ENCODE measurements around the gene TIGD3.

- TF ChIP-seq SP1 (IDR thresholded peaks at IDR 0.05): no peak
- TF ChIP-seq ZNF384 (IDR thresholded peaks at IDR 0.05): no peak
- no peak for TF ChIP-seq FOXA1 (IDR thresholded peaks at IDR 0.05)
Measured at GRCh38 chr11:65379698-65380459, 25.3 kb downstream of the TIGD3 start.
